A549 (cell line): Measurements from ENCODE around the gene HSCB. TPM values are rescaled to one million over a fixed set of nuclear protein-coding genes. Genes with fewer than 3 reads are reported as not detected.

Source experiments
- ATAC-seq, 2 experiments: fragments of 200-7000 bp in 1 of 2; fragments of >200 bp in 1 of 2; cut with Nextera tagmentation in 1 of 2; cut with Tn5 transposase in 1 of 2; 3 replicates each; pipeline versions ENCODE4 v1.8.0 to v1.9.1; 2018 to 2020; ENCODE audit warnings: mild to moderate bottlenecking in 1 of 2, moderate library complexity in 1 of 2
- CTCF ChIA-PET: fragments of 300-600 bp; sonication (Branson Sonifier 250); formaldehyde crosslinking; extraction: SDS; loops from one replicate; lab custom pipeline; 2021; ENCODE audit warnings: antibody characterized with exemption, inconsistent platforms; lab: Yijun Ruan, JAX
- POLR2A ChIA-PET: fragments of 350-600 bp; formaldehyde crosslinking; extraction: SDS; loops from one replicate; lab custom pipeline; 2021; ENCODE audit warnings: antibody characterized with exemption, inconsistent platforms; lab: Yijun Ruan, JAX
- DNase-seq, 2 experiments: peaks; one replicate each; pipeline versions ENCODE4 v3.0.0 to v3.0.0-alpha.2; 2011 to 2016; ENCODE audit warnings: low read depth in 1 of 2, low spot score in 1 of 2
- FAIRE-seq: peaks from 2 replicates; lab custom pipeline; 2011; peaks lifted over from hg19 to GRCh38; lab: Jason Lieb, UNC
- H3K27ac ChIP-seq, 2 experiments: fragments of >200 bp; sonication (Bioruptor Twin); formaldehyde crosslinking; 3 replicates each; pipeline ENCODE4 v1.5.1; 2016 to 2017
- H3K4me1 ChIP-seq: fragments of >200 bp; sonication (Bioruptor Twin); formaldehyde crosslinking; 3 replicates; pipeline ENCODE4 v1.6.1; 2016
- H3K4me2 ChIP-seq: fragments of >200 bp; sonication (Bioruptor Twin); formaldehyde crosslinking; 3 replicates; pipeline ENCODE4 v1.6.1; 2016
- H3K4me3 ChIP-seq: fragments of >200 bp; sonication (Bioruptor Twin); formaldehyde crosslinking; 3 replicates; pipeline ENCODE4 v1.5.1; 2016
- H3K9me3 ChIP-seq: fragments of >200 bp; sonication (Bioruptor Twin); formaldehyde crosslinking; 3 replicates; pipeline ENCODE4 v1.6.1; 2016
- EHMT2 ChIP-seq: fragments of 200-600 bp; sonication (generic); IDR thresholded peaks from 2 replicates; pipeline ENCODE4 v1.6.1; 2016; ENCODE audit warnings: antibody characterized with exemption, low read depth, mild to moderate bottlenecking, moderate library complexity
- FOXS1 ChIP-seq: fragments of 250-450 bp; sonication (Bioruptor Pico); IDR thresholded peaks from 2 replicates; pipeline ENCODE4 v1.5.0; 2020; ENCODE audit warnings: mild to moderate bottlenecking, moderate library complexity
- HOXA7 ChIP-seq: fragments of 250-450 bp; sonication (Bioruptor Pico); IDR thresholded peaks from 2 replicates; pipeline ENCODE4 v1.5.0; 2020; ENCODE audit warnings: mild to moderate bottlenecking, moderate library complexity
- HOXB5 ChIP-seq: fragments of 250-450 bp; sonication (Bioruptor Pico); IDR thresholded peaks from 2 replicates; pipeline ENCODE4 v1.5.0; 2020; ENCODE audit warnings: mild to moderate bottlenecking, moderate library complexity
- JUN ChIP-seq, 2 experiments: fragments of >200 bp; sonication (Bioruptor Twin); formaldehyde crosslinking; IDR thresholded peaks; 2 replicates in 1 of 2; 3 replicates in 1 of 2; pipeline ENCODE4 v1.6.1; 2016 to 2017
- MAZ ChIP-seq: fragments of 150-350 bp; IDR thresholded peaks from 2 replicates; pipeline ENCODE4 v1.6.1; 2014; ENCODE audit warnings: antibody characterized with exemption, low read depth, low read length, borderline replicate concordance
- NPAS2 ChIP-seq: fragments of 250-450 bp; sonication (Bioruptor Pico); IDR thresholded peaks from 2 replicates; pipeline ENCODE4 v1.8.0; 2022; ENCODE audit warnings: mild to moderate bottlenecking, moderate library complexity, borderline replicate concordance
- PHF8 ChIP-seq: fragments of 200-600 bp; sonication (generic); IDR thresholded peaks from 2 replicates; pipeline ENCODE4 v1.6.1; 2016; ENCODE audit warnings: low read depth, mild to moderate bottlenecking, antibody characterized with exemption, moderate library complexity, borderline replicate concordance
- POLR2A ChIP-seq: IDR thresholded peaks from 2 replicates; pipeline ENCODE4 v1.6.1; 2012; ENCODE audit warnings: mild to moderate bottlenecking, low read length
- RCOR1 ChIP-seq: fragments of 150-350 bp; IDR thresholded peaks from 2 replicates; pipeline ENCODE4 v1.6.1; 2014; ENCODE audit warnings: antibody characterized with exemption, low read length, low read depth
- RFX5 ChIP-seq: fragments of 450-650 bp; IDR thresholded peaks from 2 replicates; pipeline ENCODE4 v1.7.1; 2014; ENCODE audit warnings: antibody characterized with exemption, mild to moderate bottlenecking, moderate library complexity
- RNF2 ChIP-seq: fragments of 200-600 bp; sonication (generic); IDR thresholded peaks from 2 replicates; pipeline ENCODE4 v1.6.1; 2016; ENCODE audit warnings: low read depth, mild to moderate bottlenecking, antibody characterized with exemption, moderate library complexity, borderline replicate concordance
- SMC3 ChIP-seq: fragments of >200 bp; sonication (Bioruptor Twin); formaldehyde crosslinking; IDR thresholded peaks from 3 replicates; pipeline ENCODE4 v1.6.1; 2018; ENCODE audit warnings: inconsistent platforms
- TFCP2L1 ChIP-seq: fragments of 250-450 bp; sonication (Bioruptor Pico); IDR thresholded peaks from 2 replicates; pipeline ENCODE4 v1.5.0; 2021; ENCODE audit warnings: mild to moderate bottlenecking
- ZNF302 ChIP-seq: fragments of 250-450 bp; sonication (Bioruptor Pico); IDR thresholded peaks from 2 replicates; pipeline ENCODE4 v1.9.0; 2021; ENCODE audit warnings: inconsistent platforms, mild to moderate bottlenecking, moderate library complexity
- WGBS: methylation state at CpG from one replicate; pipeline ENCODE4 v1.1.6; 2017; ENCODE audit errors: missing lambda C conversion rate; 5-methylcytosine and 5-hydroxymethylcytosine counted together
- polyA plus RNA-seq, 4 experiments: library from polyadenylated mRNA; depleted of rRNA in 3 of 4; stranded (reverse); fragments of >200 nt; fragmentation: RNase III in 1 of 4; extraction: RNeasy Plus Mini Kit Qiagen cat#74134 plus additional on column Dnase treatment in 1 of 4; gene quantifications; 2 replicates in 3 of 4; 3 replicates in 1 of 4; pipeline ENCODE4 v1.2.3, GENCODE V29; 2011 to 2017
- TF ChIP-seq, protein P1 (sequence below): fragments of 150-350 bp; IDR thresholded peaks from 2 replicates; pipeline ENCODE4 v1.6.1; 2014; ENCODE audit warnings: low read depth, mild to moderate bottlenecking, low read length
- TF ChIP-seq, protein P2 (sequence below): fragments of >200 bp; sonication (Bioruptor Twin); formaldehyde crosslinking; IDR thresholded peaks from 3 replicates; pipeline ENCODE4 v1.6.1; 2016
- TF ChIP-seq, protein P3 (sequence below): fragments of 450-650 bp; IDR thresholded peaks from 2 replicates; pipeline ENCODE4 v1.6.1; 2014; ENCODE audit warnings: antibody characterized with exemption
- TF ChIP-seq, protein P4 (sequence below): IDR thresholded peaks from 2 replicates; pipeline ENCODE4 v1.6.1; 2012
- TF ChIP-seq, protein P5 (sequence below): fragments of 200-600 bp; sonication (generic); IDR thresholded peaks from 2 replicates; pipeline ENCODE4 v1.6.1; 2016; ENCODE audit warnings: antibody characterized with exemption, mild to moderate bottlenecking, moderate library complexity

HSCB gene
- polyA plus RNA-seq, 2 of the 4 experiments (the other 2 are of a cell fraction) = 17.2 to 22.4 TPM

DNA sequence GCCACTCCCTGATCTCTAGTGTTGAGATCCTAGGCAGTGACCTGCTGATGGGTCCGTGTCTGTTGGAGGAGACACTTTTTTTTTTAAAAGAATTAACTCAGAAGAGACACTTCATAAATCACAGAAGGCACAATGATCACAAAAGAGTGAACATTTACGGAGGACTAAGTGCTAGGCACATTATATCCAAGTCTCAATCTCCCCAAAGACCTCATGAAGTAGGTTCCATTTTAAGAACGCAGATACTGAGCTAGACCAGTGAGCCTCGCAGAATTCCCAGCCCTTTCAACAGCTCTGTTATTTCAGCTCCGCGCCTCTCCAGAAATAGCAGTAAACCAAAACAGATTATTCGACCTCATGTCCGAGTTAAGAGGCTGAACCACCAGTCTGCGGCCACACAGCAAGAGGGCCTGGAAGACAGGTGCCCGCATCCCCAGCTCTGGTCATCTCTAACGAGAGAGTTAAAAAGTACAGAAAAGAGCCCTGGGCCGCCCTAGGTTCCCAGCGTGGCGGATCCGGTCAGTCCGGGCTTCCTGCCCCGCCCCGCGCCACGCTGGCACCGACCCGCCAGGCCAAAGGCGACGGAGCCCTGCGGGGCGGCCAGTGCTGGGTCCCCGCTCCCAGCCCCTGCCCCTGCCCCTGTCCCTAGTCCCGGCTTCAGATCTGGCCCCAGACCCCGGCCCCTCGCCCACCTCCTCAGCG lies 57.9 kb downstream of the HSCB start:
- H3K4me2 ChIP-seq = peak overlapping the region; percentile 86
- peak overlapping the region; percentile 91 to 100 for H3K27ac ChIP-seq
- POLR2A ChIA-PET = interaction anchor here (0.7 to 2.1 kb wide), 12 partner anchors 9 to 881 kb away, joined by 3 to 9 read pairs (median 4); partner anchors contain the start of genes CCDC117, PITPNB and TTC28
- TF ChIP-seq NPAS2 (CRISPR knock-in tag) = no peak
- peak; percentile 58; the same call in 1 of the 2 replicates for TF ChIP-seq PHF8
- 0 out of 2 replicates have a peak, but pooled peaks have one; percentile 9 for TF ChIP-seq TFCP2L1 (CRISPR knock-in tag)
- TF ChIP-seq RCOR1 = no peak
- TF ChIP-seq EHMT2 = no peak
- TF ChIP-seq, protein P1, sequence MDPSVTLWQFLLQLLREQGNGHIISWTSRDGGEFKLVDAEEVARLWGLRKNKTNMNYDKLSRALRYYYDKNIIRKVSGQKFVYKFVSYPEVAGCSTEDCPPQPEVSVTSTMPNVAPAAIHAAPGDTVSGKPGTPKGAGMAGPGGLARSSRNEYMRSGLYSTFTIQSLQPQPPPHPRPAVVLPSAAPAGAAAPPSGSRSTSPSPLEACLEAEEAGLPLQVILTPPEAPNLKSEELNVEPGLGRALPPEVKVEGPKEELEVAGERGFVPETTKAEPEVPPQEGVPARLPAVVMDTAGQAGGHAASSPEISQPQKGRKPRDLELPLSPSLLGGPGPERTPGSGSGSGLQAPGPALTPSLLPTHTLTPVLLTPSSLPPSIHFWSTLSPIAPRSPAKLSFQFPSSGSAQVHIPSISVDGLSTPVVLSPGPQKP = no peak
- TF ChIP-seq JUN (IDR thresholded peaks at IDR 0.05) = peak in 1 of 2 experiments; percentile 24; a peak in 1 of 5 replicates
- no peak for TF ChIP-seq FOXS1
- TF ChIP-seq, protein P2, sequence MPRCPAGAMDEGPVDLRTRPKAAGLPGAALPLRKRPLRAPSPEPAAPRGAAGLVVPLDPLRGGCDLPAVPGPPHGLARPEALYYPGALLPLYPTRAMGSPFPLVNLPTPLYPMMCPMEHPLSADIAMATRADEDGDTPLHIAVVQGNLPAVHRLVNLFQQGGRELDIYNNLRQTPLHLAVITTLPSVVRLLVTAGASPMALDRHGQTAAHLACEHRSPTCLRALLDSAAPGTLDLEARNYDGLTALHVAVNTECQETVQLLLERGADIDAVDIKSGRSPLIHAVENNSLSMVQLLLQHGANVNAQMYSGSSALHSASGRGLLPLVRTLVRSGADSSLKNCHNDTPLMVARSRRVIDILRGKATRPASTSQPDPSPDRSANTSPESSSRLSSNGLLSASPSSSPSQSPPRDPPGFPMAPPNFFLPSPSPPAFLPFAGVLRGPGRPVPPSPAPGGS = peak; percentile 37; the same call in 1 of the 3 replicates
- 0 out of 2 replicates have a peak, but pooled peaks have one; percentile 30 for TF ChIP-seq HOXA7
- TF ChIP-seq, protein P3, sequence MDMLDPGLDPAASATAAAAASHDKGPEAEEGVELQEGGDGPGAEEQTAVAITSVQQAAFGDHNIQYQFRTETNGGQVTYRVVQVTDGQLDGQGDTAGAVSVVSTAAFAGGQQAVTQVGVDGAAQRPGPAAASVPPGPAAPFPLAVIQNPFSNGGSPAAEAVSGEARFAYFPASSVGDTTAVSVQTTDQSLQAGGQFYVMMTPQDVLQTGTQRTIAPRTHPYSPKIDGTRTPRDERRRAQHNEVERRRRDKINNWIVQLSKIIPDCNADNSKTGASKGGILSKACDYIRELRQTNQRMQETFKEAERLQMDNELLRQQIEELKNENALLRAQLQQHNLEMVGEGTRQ = no peak
- no peak for TF ChIP-seq RNF2
- H3K9me3 ChIP-seq = no peaks in the 10 kb centered on the region
- no peak for FAIRE-seq
- no peak for DNase-seq
- H3K4me1 ChIP-seq = peaks cover 39% of the 10 kb centered on the region; the same call in 2 of the 3 replicates
- peak; percentile 74 to 78 for ATAC-seq
- CTCF ChIA-PET = interaction anchor here (1.0 kb wide), 1 partner anchor 10 kb away, joined by 3 read pairs; no protein-coding TSS in a partner anchor
- WGBS = 1% methylated on average over 28 of the region's 31 CpGs
- H3K4me3 ChIP-seq = peak overlapping the region; percentile 72

DNA sequence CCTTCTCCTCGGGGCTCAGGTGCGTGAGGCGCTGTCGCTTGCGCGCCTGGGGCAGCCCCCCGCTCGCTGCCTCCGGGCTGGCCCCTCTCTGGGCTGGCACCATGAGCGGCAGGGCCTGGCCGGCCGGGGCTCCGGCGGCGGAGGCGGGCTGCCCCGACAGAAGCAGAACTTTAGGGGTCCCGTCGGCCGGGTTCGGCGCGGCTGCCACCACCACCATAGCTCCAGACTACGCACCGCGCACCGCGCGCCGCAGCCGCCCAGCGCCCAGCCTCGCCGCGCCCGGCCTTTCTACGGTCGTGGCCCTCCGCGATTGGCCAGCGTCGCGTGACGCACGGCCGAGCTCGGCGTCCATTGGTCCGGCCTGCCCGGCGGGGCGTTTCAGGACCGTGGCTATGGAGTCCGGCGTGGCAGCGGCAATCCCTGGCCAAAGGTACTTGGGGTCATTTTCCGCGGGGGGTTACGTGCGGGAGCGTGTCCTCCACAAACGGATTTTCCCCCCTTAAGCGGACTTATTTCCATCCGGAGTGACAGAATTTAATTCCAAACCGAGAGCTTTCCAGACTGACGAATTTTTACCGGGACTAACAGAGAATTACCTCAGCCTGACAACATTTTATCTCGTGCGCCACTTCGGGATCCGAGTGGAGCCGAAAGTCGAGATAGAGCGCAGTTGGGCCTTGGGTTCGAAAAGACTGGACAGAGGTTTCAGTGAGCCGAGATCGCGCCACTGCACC lies 58.6 kb downstream of the HSCB start, which contains the start of gene XBP1:
XBP1 (minus strand) TSS at position 262 of the 734 bp plus-strand sequence.
- H3K27ac ChIP-seq = peak within 1 kb of the TSS; percentile 91 to 100
- ATAC-seq (peak; percentile 94 to 97), FAIRE-seq (no peak), DNase-seq (peak; percentile 90 to 91)
- POLR2A ChIA-PET = interaction anchor here (0.7 to 2.1 kb wide), 11 partner anchors 10 to 881 kb away, joined by 3 to 9 read pairs (median 5); partner anchors contain the start of genes CCDC117, PITPNB and TTC28
- H3K4me1 ChIP-seq = peaks cover 36% of the 10 kb centered on the region; the same call in 2 of the 3 replicates
- under 1% methylated on average over 17 of the region's 78 CpGs for WGBS
- H3K9me3 ChIP-seq = no peaks in the 10 kb centered on the region
- H3K4me2 ChIP-seq = peak within 1 kb of the TSS; percentile 86
- TF ChIP-seq, protein P2 = peak; percentile 63; the same call in 2 of the 3 replicates
- TF ChIP-seq, protein P4, sequence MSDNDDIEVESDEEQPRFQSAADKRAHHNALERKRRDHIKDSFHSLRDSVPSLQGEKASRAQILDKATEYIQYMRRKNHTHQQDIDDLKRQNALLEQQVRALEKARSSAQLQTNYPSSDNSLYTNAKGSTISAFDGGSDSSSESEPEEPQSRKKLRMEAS = peak; percentile 70
- TF ChIP-seq JUN (IDR thresholded peaks at IDR 0.05) (peak; percentile 53 to 94; a peak in 4 of 5 replicates), MAZ (no peak), SMC3 (no peak), POLR2A (peak; percentile 86), NPAS2 (CRISPR knock-in tag) (no peak), RFX5 (peak; percentile 77; the same call in 1 of the 2 replicates), HOXB5 (CRISPR knock-in tag) (no peak), ZNF302 (CRISPR knock-in tag) (no peak)
- TF ChIP-seq, protein P5, sequence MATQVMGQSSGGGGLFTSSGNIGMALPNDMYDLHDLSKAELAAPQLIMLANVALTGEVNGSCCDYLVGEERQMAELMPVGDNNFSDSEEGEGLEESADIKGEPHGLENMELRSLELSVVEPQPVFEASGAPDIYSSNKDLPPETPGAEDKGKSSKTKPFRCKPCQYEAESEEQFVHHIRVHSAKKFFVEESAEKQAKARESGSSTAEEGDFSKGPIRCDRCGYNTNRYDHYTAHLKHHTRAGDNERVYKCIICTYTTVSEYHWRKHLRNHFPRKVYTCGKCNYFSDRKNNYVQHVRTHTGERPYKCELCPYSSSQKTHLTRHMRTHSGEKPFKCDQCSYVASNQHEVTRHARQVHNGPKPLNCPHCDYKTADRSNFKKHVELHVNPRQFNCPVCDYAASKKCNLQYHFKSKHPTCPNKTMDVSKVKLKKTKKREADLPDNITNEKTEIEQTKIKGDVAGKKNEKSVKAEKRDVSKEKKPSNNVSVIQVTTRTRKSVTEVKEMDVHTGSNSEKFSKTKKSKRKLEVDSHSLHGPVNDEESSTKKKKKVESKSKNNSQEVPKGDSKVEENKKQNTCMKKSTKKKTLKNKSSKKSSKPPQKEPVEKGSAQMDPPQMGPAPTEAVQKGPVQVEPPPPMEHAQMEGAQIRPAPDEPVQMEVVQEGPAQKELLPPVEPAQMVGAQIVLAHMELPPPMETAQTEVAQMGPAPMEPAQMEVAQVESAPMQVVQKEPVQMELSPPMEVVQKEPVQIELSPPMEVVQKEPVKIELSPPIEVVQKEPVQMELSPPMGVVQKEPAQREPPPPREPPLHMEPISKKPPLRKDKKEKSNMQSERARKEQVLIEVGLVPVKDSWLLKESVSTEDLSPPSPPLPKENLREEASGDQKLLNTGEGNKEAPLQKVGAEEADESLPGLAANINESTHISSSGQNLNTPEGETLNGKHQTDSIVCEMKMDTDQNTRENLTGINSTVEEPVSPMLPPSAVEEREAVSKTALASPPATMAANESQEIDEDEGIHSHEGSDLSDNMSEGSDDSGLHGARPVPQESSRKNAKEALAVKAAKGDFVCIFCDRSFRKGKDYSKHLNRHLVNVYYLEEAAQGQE = peak; percentile 44; the same call in 1 of the 2 replicates
- peak within 1 kb of the TSS; percentile 72 for H3K4me3 ChIP-seq
- CTCF ChIA-PET = interaction anchor here (1.0 kb wide), 2 partner anchors 9 to 28 kb away, joined by 3 read pairs; no protein-coding TSS in a partner anchor
